C1 segment of cervical spinal cord (tissue), 14 donors: ENCODE results near the gene VEGFA.

ENCODE experiments used
- DNase-seq, 14 donors: peaks; one replicate each; lab custom pipeline; 2025; lab: John Stamatoyannopoulos, UW

The VEGFA gene

GRCh38 chr6:43769526-43770371 is at the start of gene VEGFA:
Gene VEGFA (plus strand): TSS chr6:43770211.
- peak; percentile 47 to 89 (median 82) for DNase-seq

GRCh38 chr6:43720999-43721398 is 49.0 kb upstream of the VEGFA start:
- DNase-seq: no peak

- DNase-seq: no peak
These were observed 47.0 kb upstream of the VEGFA start for GRCh38 chr6:43722920-43723545.

GRCh38 chr6:43723737-43724295 is 46.2 kb upstream of the VEGFA start:
- no peak for DNase-seq

GRCh38 chr6:43724354-43724753 is 45.7 kb upstream of the VEGFA start:
- no peak for DNase-seq

GRCh38 chr6:43724914-43725642 is 44.9 kb upstream of the VEGFA start:
- DNase-seq: peak in 1 of 14 donors; percentile 18

GRCh38 chr6:43725643-43726580 is 44.1 kb upstream of the VEGFA start:
- no peak for DNase-seq

GRCh38 chr6:43727634-43728033 is 42.4 kb upstream of the VEGFA start:
- DNase-seq: no peak

- DNase-seq: no peak
These were observed 41.4 kb upstream of the VEGFA start for GRCh38 chr6:43728586-43728985.

GRCh38 chr6:43729537-43729936 is 40.5 kb upstream of the VEGFA start:
- no peak for DNase-seq

- DNase-seq: no peak
These were observed 39.4 kb upstream of the VEGFA start for GRCh38 chr6:43730634-43731033.

GRCh38 chr6:43733471-43734293 is 36.3 kb upstream of the VEGFA start:
- no peak for DNase-seq

GRCh38 chr6:43734294-43734665 is 35.7 kb upstream of the VEGFA start:
- no peak for DNase-seq

- DNase-seq: no peak
These were observed 34.3 kb upstream of the VEGFA start for GRCh38 chr6:43735642-43736199.

- no peak for DNase-seq
These were observed 33.7 kb upstream of the VEGFA start for GRCh38 chr6:43736211-43736786.

- no peak for DNase-seq
These were observed 33.2 kb upstream of the VEGFA start for GRCh38 chr6:43736844-43737243.

- DNase-seq: no peak
These were observed 32.5 kb upstream of the VEGFA start for GRCh38 chr6:43737272-43738081.

GRCh38 chr6:43738267-43738676 is 31.7 kb upstream of the VEGFA start:
- no peak for DNase-seq
